Coronary artery (tissue), 2 donors: ENCODE measurements around the gene MIA.

Experiments used
- DNase-seq: peaks from one replicate; pipeline ENCODE4 v3.0.0-alpha.2; 2017; ENCODE audit warnings: low spot score
- H3K27ac ChIP-seq, 2 donors: fragments of 200-600 bp; sonication (generic); one replicate each; pipeline ENCODE4 v1.5.1; 2016 to 2019
- H3K4me3 ChIP-seq: fragments of 200-600 bp; sonication (generic); 2 replicates; pipeline ENCODE4 v1.5.1; 2016; ENCODE audit warnings: mild to moderate bottlenecking, moderate library complexity
- CTCF ChIP-seq: fragments of 200-600 bp; sonication (generic); IDR thresholded peaks from one replicate; pipeline ENCODE4 v1.5.1; 2019; ENCODE audit warnings: antibody characterized with exemption

MIA gene

GRCh38 chr19:40776932-40777644, 1.8 kb downstream of the MIA start:
- peak overlapping the region; percentile 96 for H3K4me3 ChIP-seq
- H3K27ac ChIP-seq: peak overlapping the region; percentile 81 to 100
- peak; percentile 93 for DNase-seq
- no peak for TF ChIP-seq CTCF

GRCh38 chr19:40777645-40777936, 2.3 kb downstream of the MIA start:
- Histone ChIP-seq H3K27ac (peak overlapping the region; percentile 81 to 100), H3K4me3 (peak overlapping the region; percentile 96)
- DNase-seq: no peak
- no peak for TF ChIP-seq CTCF

GRCh38 chr19:40777937-40778705, 2.8 kb downstream of the MIA start, which contains the start of gene RAB4B:
RAB4B (plus strand) TSS chr19:40778247; CDS start chr19:40778376, 129 bp downstream.
- TF ChIP-seq CTCF: no peak
- Histone ChIP-seq H3K4me3 (peak within 1 kb of the TSS; percentile 96), H3K27ac (peak within 1 kb of the TSS; percentile 81 to 100)
- DNase-seq: peak; percentile 100

- no peak for TF ChIP-seq CTCF
- Histone ChIP-seq H3K27ac (peak overlapping the region; percentile 81 to 100), H3K4me3 (peak overlapping the region; percentile 96)
- DNase-seq: no peak
These were observed 3.5 kb downstream of the MIA start for GRCh38 chr19:40778706-40779284.

- Histone ChIP-seq H3K4me3 (no peak overlapping the region), H3K27ac (no peak overlapping the region)
- no peak for TF ChIP-seq CTCF
- DNase-seq: no peak
These were observed 5.3 kb downstream of the MIA start for GRCh38 chr19:40780582-40780981.

GRCh38 chr19:40781140-40781539, 5.8 kb downstream of the MIA start:
- DNase-seq: no peak
- H3K4me3 ChIP-seq: no peak overlapping the region
- TF ChIP-seq CTCF: no peak
- no peak overlapping the region for H3K27ac ChIP-seq
